Heart right ventricle (tissue), 16 donors: ENCODE results near the gene IFI30. TPM values are rescaled to one million over a fixed set of nuclear protein-coding genes. Genes with fewer than 3 reads are reported as not detected.

ENCODE experiments used
- ATAC-seq, 8 donors: fragments of 200-7000 bp; cut with Tn5 transposase; one replicate each; pipeline ENCODE4 v1.9.1; 2020; ENCODE audit warnings: mild to moderate bottlenecking in 8 of 8, moderate library complexity in 8 of 8, moderate number of reproducible peaks in 1 of 8
- DNase-seq, 2 donors: peaks; one replicate each; pipeline ENCODE4 v3.0.0-alpha.2; 2020
- H3K27ac ChIP-seq, 10 donors: fragments of 200-600 bp; sonication (generic) in 2 of 10; one replicate each; pipeline versions ENCODE4 v1.5.0 to v1.8.0; 2020 to 2022; ENCODE audit warnings: mild to moderate bottlenecking in 3 of 10
- H3K27me3 ChIP-seq, 7 donors: fragments of 200-600 bp; one replicate each; pipeline ENCODE4 v1.8.0; 2021 to 2022; ENCODE audit warnings: mild to moderate bottlenecking in 2 of 7
- H3K36me3 ChIP-seq, 9 donors: fragments of 200-600 bp; sonication (generic) in 1 of 9; one replicate each; pipeline versions ENCODE4 v1.5.0 to v1.8.0; 2020 to 2022; ENCODE audit warnings: mild to moderate bottlenecking in 2 of 9
- H3K4me1 ChIP-seq, 9 donors: fragments of 200-600 bp; sonication (generic) in 1 of 9; one replicate each; pipeline versions ENCODE4 v1.5.0 to v1.8.0; 2020 to 2022; ENCODE audit warnings: mild to moderate bottlenecking in 4 of 9
- H3K4me3 ChIP-seq, 10 donors: fragments of 200-600 bp; sonication (generic) in 2 of 10; one replicate each; pipeline versions ENCODE4 v1.5.0 to v1.8.0; 2020 to 2022; ENCODE audit warnings: mild to moderate bottlenecking in 7 of 10, moderate library complexity in 2 of 10
- H3K9me3 ChIP-seq, 11 donors: fragments of 200-600 bp in 10 of 11; sonication (generic) in 2 of 11; one replicate each; pipeline versions ENCODE4 v1.5.0 to v1.8.0; 2013 to 2022; ENCODE audit warnings: mild to moderate bottlenecking in 2 of 11, control low read depth in 1 of 11, moderate library complexity in 1 of 11
- CTCF ChIP-seq, 9 donors: fragments of 200-600 bp; sonication (generic) in 2 of 9; IDR thresholded peaks; one replicate each; pipeline versions ENCODE4 v1.5.0 to v1.8.0; 2021 to 2022; ENCODE audit warnings: antibody characterized with exemption in 9 of 9, mild to moderate bottlenecking in 5 of 9, moderate library complexity in 1 of 9
- WGBS, 2 donors: extraction: QIAGEN DNeasy Blood & Tissue Kit; methylation state at CpG; one replicate each; pipeline ENCODE4 v1.1.7; 2013; ENCODE audit warnings: inconsistent platforms in 1 of 2; 5-methylcytosine and 5-hydroxymethylcytosine counted together
- intact Hi-C, 10 donors: fragments of 100-400 bp; cut with DNase I; formaldehyde crosslinking; loops; one replicate each; pipeline versions ENCODE4 v1.11.1 to v1.14.2; 2022
- polyA plus RNA-seq, 2 donors: library from polyadenylated mRNA; stranded (reverse); fragments of 200-250 nt; gene quantifications; one replicate each; pipeline ENCODE4 v1.2.3, GENCODE V29; 2013
- total RNA-seq, 10 donors: library from RNA; stranded (reverse); fragmentation: NEBNext Ultra II Directional in 3 of 10; extraction: Animal tissue kit (Norgen Biotek cat#: 25700) in 3 of 10; gene quantifications; one replicate each; pipeline versions ENCODE4 v1.2.1 to v1.2.4, GENCODE V29; 2021 to 2023
- donor health status: Arrhythmogenic right ventricular cardiomyopathy.
- donor health status: ischemic (EF 13 %, LVEDD 7.1; RV severe dilation, severe dysfunction).
- donor health status: healthy with polysubstance abuse.
- donor health status: DM: no; HTN: yes; CAD: no.
- donor health status: DM: no; HTN: no; CAD: no.
- donor health status: ischemic (EF 25% LVEDD 6.9; RV normal size, moderate dysfunction).
- donor health status: ischemic (EF 25% LVEDD 5.7; RV mildly dilated, moderate dysfunction).
- donor health status: healthy.
- donor health status: DM: yes; HTN: yes; CAD: no.
- donor health status: Ischemic cardiomyopathy.
- donor health status: ischemic (EF 35%, LVEDD 5.7; RV mildly dilated, moderate dysfunction).
- donor health status: nonischemic (EF 11% LVEDD 7.7; RV severe dilation, severe dysfunction).
- donor health status: DM: yes; HTN: yes; CAD: no.
- donor health status: PGD.
- donor health status: ischemic (EF 29% LVEDD 5.4; RV normal size, mild dysfunction).
- donor health status: nonischemic (EF 23%, LVEDD 6.1; RV moderate dilation, normal function).

Gene IFI30
- total and polyA plus RNA-seq, 12 donors = 6.5 to 241 (median 11.9) TPM

DNA sequence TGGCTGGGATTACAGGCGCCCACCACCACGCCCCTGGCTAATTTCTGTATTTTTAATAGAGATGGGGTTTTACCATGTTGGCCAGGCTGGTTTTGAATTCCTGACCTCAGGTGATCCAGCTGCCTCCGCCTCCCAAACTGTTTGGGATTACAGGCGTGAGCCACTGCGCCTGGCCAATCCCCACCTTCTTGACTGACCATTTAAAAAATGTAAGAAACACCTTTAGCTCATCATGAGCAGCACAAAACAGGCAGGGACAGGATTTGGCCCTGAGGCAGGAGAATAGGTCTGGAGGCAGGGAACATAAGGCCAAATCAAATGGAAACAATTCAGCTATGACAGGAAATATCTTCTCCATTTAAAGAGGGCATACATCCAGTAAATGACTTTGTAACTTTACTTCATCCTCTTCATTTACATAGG lies 18.0 kb downstream of the IFI30 start:
- Histone ChIP-seq H3K4me1 (peaks cover 8 to 34% (median 19%) of the 10 kb centered on the region in 9 donors), H3K4me3 (peak overlapping the region in 9 of 10 donors; percentile 44 to 90 (median 63)), H3K27me3 (no peaks in the 10 kb centered on the region), H3K9me3 (no peaks in the 10 kb centered on the region), H3K36me3 (peaks cover 0 to 18% (median 0%) of the 10 kb centered on the region in 9 donors), H3K27ac (peak overlapping the region in 9 of 10 donors; percentile 91 to 97 (median 94))
- ATAC-seq = no peak
- intact Hi-C loops = loop anchor here in 5 of 10 donors (1.0 to 10.0 kb wide), 5 partner anchors 13 to 616 kb away; partner anchors contain the start of genes LSM4 (in 1 of the 5) and RAB3A (in 1 of the 5)
- WGBS, 2 donors = 73 to 79% methylated on average over 5 of the region's 5 CpGs
- DNase-seq = no peak
- TF ChIP-seq CTCF (IDR thresholded peaks at IDR 0.05) = no peak

DNA sequence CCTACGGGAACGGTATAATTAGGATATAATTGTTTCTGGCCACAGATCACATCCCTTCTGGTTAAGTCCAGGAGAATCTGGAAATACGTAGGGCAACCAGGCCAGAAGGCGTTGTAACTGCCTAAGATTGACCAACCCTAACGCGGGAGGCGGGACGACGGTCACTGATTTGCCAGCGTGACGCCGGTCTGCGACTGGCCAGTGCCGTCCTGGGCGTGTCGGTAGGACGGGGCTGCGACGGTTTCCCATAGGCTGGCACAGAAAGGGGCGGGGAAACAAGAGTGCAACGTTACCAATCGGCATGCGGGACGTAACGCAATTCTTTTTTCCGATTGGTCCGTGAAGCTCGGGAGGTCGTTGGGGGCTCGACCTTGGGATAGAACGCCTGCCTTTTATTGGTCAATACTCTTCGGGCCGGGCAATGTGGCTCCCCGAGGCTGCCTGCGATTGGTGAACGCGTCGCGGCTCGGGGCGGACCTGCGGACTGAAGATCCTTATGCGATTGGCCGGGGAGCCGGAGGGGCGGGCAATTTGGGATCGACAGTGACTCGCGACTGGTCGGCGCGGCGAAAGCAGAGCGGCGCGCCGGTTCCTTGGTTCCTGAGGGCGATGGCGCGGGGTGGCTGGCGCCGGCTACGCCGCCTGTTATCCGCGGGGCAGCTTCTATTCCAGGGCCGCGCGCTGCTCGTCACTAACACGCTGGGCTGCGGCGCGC lies 19.2 kb downstream of the IFI30 start, which contains the start of gene MPV17L2:
Gene MPV17L2 (plus strand): TSS at position 546 of the 715 bp plus-strand sequence. CDS start 64 bp downstream, at position 610.
- DNase-seq (peak; percentile 99 to 100), ATAC-seq (peak; percentile 93 to 98 (median 96))
- Histone ChIP-seq H3K4me1 (peaks cover 8 to 34% (median 19%) of the 10 kb centered on the region in 9 donors), H3K9me3 (no peaks in the 10 kb centered on the region), H3K27me3 (no peaks in the 10 kb centered on the region), H3K27ac (peak within 1 kb of the TSS; percentile 69 to 97 (median 94)), H3K4me3 (peak within 1 kb of the TSS; percentile 65 to 98 (median 82)), H3K36me3 (peaks cover 0 to 30% (median 3%) of the 10 kb centered on the region in 9 donors)
- intact Hi-C loops = loop anchor here in 5 of 10 donors (1.0 to 10.0 kb wide), 5 partner anchors 11 to 614 kb away; partner anchors contain the start of genes LSM4 (in 1 of the 5) and RAB3A (in 1 of the 5)
- TF ChIP-seq CTCF (IDR thresholded peaks at IDR 0.05) = no peak
- WGBS, 2 donors = 0% methylated on average over 58 to 74 of the region's 74 CpGs

DNA sequence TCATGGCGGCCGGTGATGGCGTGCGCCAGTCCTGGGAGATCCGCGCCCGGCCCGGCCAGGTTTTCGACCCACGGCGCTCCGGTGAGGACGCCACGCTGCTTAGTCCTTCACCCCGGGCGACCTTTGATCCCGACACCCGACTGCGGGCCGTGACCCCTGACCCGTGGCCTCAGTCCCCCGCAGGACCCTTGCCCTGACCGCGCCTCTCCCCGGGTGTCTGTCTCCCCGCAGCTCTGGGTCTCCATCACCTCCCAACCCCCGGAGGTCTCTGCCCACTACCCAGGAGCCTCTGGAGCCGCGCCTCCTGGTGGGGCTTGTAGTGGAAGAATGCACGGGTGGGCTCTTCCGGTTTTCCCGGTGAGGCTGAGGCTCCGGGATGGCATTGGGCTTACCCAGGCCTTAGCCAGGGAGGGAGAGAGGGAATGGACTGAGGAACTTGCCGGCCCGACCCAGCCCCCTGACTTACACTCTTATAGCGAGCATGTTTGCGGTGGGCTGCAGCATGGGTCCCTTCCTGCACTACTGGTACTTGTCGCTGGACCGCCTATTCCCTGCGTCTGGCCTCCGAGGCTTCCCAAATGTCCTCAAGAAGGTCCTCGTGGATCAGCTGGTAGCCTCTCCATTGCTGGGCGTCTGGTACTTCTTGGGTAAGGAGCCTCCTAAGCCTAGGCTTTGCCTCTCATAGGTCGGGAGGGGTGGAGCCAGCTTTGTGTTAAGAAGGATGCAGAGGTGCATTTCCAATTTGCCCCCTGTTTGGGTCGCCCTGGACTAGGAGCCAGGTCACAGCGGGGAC lies 20.0 kb downstream of the IFI30 start:
- peak in 3 of 8 donors; percentile 0 to 27 (median 6) for ATAC-seq
- intact Hi-C loops = loop anchor here in 4 of 10 donors (5.0 to 10.0 kb wide), 3 partner anchors 59 to 614 kb away; partner anchors contain the start of gene LSM4 (in 1 of the 4)
- WGBS, 2 donors = 3 to 4% methylated on average over 46 of the region's 46 CpGs

More for the DNA sequence above, 20.0 kb downstream of the IFI30 start:
- Histone ChIP-seq H3K9me3 (no peaks in the 10 kb centered on the region), H3K27me3 (no peaks in the 10 kb centered on the region), H3K4me1 (peaks cover 8 to 34% (median 19%) of the 10 kb centered on the region in 9 donors), H3K36me3 (peaks cover 0 to 38% (median 10%) of the 10 kb centered on the region in 9 donors), H3K27ac (peak overlapping the region in 9 of 10 donors; percentile 77 to 91 (median 86)), H3K4me3 (peak overlapping the region; percentile 65 to 98 (median 82))
- no peak for DNase-seq
- TF ChIP-seq CTCF (IDR thresholded peaks at IDR 0.05) = no peak
